Measurements from ENCODE around the gene SLC35F3. TPM values are rescaled to one million over a fixed set of nuclear protein-coding genes. Genes with fewer than 3 reads are reported as not detected.

SLC35F3 gene
- total and polyA plus RNA-seq, 4 donors: 0.01 to 0.37 (median 0.08) TPM; not detected in 1

DNA sequence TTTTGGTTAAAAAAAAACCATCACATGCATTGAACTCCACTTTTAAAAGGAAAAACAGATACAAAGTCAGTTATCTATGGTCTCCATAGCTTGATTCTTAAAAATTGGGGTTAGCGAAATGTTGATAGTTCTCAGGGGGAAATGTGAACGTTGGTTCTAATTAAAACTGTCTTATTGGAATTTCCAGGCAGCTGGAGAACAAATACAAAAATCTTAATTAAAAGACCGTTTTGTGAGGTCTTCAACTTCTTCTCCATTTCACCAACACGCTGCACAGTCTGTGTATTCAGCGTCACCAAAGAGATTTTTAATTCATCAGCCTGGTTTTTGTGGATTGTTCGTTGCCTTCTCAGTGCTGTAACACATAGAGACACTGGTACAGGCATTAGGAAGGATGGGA is 369.5 kb downstream of the SLC35F3 start:
- Histone ChIP-seq H3K4me3 (ENCODE audit: low read depth in 1 of 3, low read length in 3 of 3) (no peak overlapping the region), H3K9ac (ENCODE audit: low read depth in 1 of 2, low read length in 2 of 2) (no peak overlapping the region), H3K27me3 (ENCODE audit: control insufficient read depth in 4 of 4, insufficient read depth in 4 of 4, low read length in 3 of 4) (no peaks in the 10 kb centered on the region), H3K9me3 (ENCODE audit: control insufficient read depth in 4 of 4, low read length in 3 of 4) (no peaks in the 10 kb centered on the region), H3K36me3 (ENCODE audit: control insufficient read depth in 4 of 4, insufficient read depth in 3 of 4, low read depth in 1 of 4, low read length in 3 of 4) (no peaks in the 10 kb centered on the region), H3K4me1 (ENCODE audit: control insufficient read depth in 4 of 4, insufficient read depth in 4 of 4, low read length in 3 of 4) (no peaks in the 10 kb centered on the region), H3K27ac (ENCODE audit: low read depth in 1 of 2, low read length in 2 of 2) (no peak overlapping the region)
- WGBS: 88% methylated on average over 6 of the region's 6 CpGs
- DNase-seq (ENCODE audit: low spot score): no peak
- TF ChIP-seq, protein P1, sequence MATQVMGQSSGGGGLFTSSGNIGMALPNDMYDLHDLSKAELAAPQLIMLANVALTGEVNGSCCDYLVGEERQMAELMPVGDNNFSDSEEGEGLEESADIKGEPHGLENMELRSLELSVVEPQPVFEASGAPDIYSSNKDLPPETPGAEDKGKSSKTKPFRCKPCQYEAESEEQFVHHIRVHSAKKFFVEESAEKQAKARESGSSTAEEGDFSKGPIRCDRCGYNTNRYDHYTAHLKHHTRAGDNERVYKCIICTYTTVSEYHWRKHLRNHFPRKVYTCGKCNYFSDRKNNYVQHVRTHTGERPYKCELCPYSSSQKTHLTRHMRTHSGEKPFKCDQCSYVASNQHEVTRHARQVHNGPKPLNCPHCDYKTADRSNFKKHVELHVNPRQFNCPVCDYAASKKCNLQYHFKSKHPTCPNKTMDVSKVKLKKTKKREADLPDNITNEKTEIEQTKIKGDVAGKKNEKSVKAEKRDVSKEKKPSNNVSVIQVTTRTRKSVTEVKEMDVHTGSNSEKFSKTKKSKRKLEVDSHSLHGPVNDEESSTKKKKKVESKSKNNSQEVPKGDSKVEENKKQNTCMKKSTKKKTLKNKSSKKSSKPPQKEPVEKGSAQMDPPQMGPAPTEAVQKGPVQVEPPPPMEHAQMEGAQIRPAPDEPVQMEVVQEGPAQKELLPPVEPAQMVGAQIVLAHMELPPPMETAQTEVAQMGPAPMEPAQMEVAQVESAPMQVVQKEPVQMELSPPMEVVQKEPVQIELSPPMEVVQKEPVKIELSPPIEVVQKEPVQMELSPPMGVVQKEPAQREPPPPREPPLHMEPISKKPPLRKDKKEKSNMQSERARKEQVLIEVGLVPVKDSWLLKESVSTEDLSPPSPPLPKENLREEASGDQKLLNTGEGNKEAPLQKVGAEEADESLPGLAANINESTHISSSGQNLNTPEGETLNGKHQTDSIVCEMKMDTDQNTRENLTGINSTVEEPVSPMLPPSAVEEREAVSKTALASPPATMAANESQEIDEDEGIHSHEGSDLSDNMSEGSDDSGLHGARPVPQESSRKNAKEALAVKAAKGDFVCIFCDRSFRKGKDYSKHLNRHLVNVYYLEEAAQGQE (IDR thresholded peaks at IDR 0.05): no peak
- no peak for TF ChIP-seq RXRA (IDR thresholded peaks at IDR 0.05)
- TF ChIP-seq, protein P2, sequence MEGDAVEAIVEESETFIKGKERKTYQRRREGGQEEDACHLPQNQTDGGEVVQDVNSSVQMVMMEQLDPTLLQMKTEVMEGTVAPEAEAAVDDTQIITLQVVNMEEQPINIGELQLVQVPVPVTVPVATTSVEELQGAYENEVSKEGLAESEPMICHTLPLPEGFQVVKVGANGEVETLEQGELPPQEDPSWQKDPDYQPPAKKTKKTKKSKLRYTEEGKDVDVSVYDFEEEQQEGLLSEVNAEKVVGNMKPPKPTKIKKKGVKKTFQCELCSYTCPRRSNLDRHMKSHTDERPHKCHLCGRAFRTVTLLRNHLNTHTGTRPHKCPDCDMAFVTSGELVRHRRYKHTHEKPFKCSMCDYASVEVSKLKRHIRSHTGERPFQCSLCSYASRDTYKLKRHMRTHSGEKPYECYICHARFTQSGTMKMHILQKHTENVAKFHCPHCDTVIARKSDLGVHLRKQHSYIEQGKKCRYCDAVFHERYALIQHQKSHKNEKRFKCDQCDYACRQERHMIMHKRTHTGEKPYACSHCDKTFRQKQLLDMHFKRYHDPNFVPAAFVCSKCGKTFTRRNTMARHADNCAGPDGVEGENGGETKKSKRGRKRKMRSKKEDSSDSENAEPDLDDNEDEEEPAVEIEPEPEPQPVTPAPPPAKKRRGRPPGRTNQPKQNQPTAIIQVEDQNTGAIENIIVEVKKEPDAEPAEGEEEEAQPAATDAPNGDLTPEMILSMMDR (IDR thresholded peaks at IDR 0.05; ENCODE audit: low read depth, low read length, missing input control): no peak
- TF ChIP-seq NR2F2 (IDR thresholded peaks at IDR 0.05): no peak
- no peak for TF ChIP-seq HNF4G (IDR thresholded peaks at IDR 0.05)
- TF ChIP-seq HNF4A (conservative IDR thresholded peaks at IDR 0.05): no peak
- TF ChIP-seq FOXA1 (IDR thresholded peaks at IDR 0.05): no peak
- TF ChIP-seq ATF3 (IDR thresholded peaks at IDR 0.05): no peak
- no peak for TF ChIP-seq FOXA2 (IDR thresholded peaks at IDR 0.05)
- TF ChIP-seq JUND (IDR thresholded peaks at IDR 0.05): no peak
- TF ChIP-seq, protein P3, sequence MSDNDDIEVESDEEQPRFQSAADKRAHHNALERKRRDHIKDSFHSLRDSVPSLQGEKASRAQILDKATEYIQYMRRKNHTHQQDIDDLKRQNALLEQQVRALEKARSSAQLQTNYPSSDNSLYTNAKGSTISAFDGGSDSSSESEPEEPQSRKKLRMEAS (IDR thresholded peaks at IDR 0.05): no peak
- TF ChIP-seq GABPA (IDR thresholded peaks at IDR 0.05 in 1 of 2, conservative IDR thresholded peaks at IDR 0.05 in 1 of 2): no peak
- TF ChIP-seq EGR1 (IDR thresholded peaks at IDR 0.05; ENCODE audit: low read depth in 2 of 2): no peak
- no peak for TF ChIP-seq SP1 (IDR thresholded peaks at IDR 0.05)
- no peak for TF ChIP-seq ZBTB33 (IDR thresholded peaks at IDR 0.05)
- no peak for TF ChIP-seq TAF1 (conservative IDR thresholded peaks at IDR 0.05)
- no peak for TF ChIP-seq RAD21 (IDR thresholded peaks at IDR 0.05)
- no peak for TF ChIP-seq YY1 (IDR thresholded peaks at IDR 0.05)
